ENCODE data around the gene KCNT2. TPM values are rescaled to one million over a fixed set of nuclear protein-coding genes. Genes with fewer than 3 reads are reported as not detected.

KCNT2 gene
- polyA plus RNA-seq, 2 of the 4 experiments (the other 2 are of a cell fraction), result 0.14 to 1.7 TPM

- 3% methylated on average over 1 of the region's 1 CpG for WGBS (ENCODE audit: missing lambda C conversion rate)
- no peak for FAIRE-seq
- CTCF ChIA-PET, result interaction anchor here (1.3 to 2.1 kb wide), 2 partner anchors 32 to 128 kb away, joined by 4 to 7 read pairs; no protein-coding TSS in a partner anchor
Observed at GRCh38 chr1:196180847-196181593, 427.2 kb downstream of the KCNT2 start.

GRCh38 chr1:196178083-196178635 lies 430.1 kb downstream of the KCNT2 start:
- FAIRE-seq, result no peak

More at GRCh38 chr1:196180847-196181593, 427.2 kb downstream of the KCNT2 start:
- Histone ChIP-seq H3K4me2 (peak overlapping the region; percentile 69), H3K9me3 (no peaks in the 10 kb centered on the region), H3K4me1 (peaks cover 16% of the 10 kb centered on the region), H3K27ac (peak overlapping the region; percentile 75 to 88), H3K4me3 (no peak overlapping the region)
- ATAC-seq (peak; percentile 96 to 99), DNase-seq (ENCODE audit: low read depth in 1 of 2, low spot score in 1 of 2) (peak; percentile 13 to 86)
- TF ChIP-seq, protein P1, sequence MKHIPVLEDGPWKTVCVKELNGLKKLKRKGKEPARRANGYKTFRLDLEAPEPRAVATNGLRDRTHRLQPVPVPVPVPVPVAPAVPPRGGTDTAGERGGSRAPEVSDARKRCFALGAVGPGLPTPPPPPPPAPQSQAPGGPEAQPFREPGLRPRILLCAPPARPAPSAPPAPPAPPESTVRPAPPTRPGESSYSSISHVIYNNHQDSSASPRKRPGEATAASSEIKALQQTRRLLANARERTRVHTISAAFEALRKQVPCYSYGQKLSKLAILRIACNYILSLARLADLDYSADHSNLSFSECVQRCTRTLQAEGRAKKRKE (CRISPR knock-in tag; IDR thresholded peaks at IDR 0.05; ENCODE audit: low read depth), result no peak
- peak; percentile 76; the same call in 1 of the 2 replicates for TF ChIP-seq HOXB5 (CRISPR knock-in tag; IDR thresholded peaks at IDR 0.05)
- no peak for TF ChIP-seq FOXS1 (CRISPR knock-in tag; IDR thresholded peaks at IDR 0.05)
- TF ChIP-seq RCOR1 (IDR thresholded peaks at IDR 0.05; ENCODE audit: low read depth, low read length), result no peak
- no peak for TF ChIP-seq FOSB (CRISPR knock-in tag; IDR thresholded peaks at IDR 0.05)
- no peak for TF ChIP-seq CHD2 (IDR thresholded peaks at IDR 0.05; ENCODE audit: low read length, partially characterized antibody)
- 0 out of 2 replicates have a peak, but pooled peaks have one; percentile 45 for TF ChIP-seq E2F6 (IDR thresholded peaks at IDR 0.05; ENCODE audit: borderline replicate concordance, low read depth)
- TF ChIP-seq CEBPB (IDR thresholded peaks at IDR 0.05), result peak; percentile 52 to 72
- no peak for TF ChIP-seq ZNF302 (CRISPR knock-in tag; IDR thresholded peaks at IDR 0.05)
- no peak for TF ChIP-seq RFX5 (IDR thresholded peaks at IDR 0.05)
- TF ChIP-seq JUN (IDR thresholded peaks at IDR 0.05), result peak; percentile 63; a peak in 4 of 5 replicates
- TF ChIP-seq GATA3 (IDR thresholded peaks at IDR 0.05; ENCODE audit: borderline replicate concordance), result peak; percentile 39; the same call in 1 of the 2 replicates
- TF ChIP-seq HDAC2 (IDR thresholded peaks at IDR 0.05), result no peak
- TF ChIP-seq HES2 (IDR thresholded peaks at IDR 0.05), result no peak
- TF ChIP-seq MAX (IDR thresholded peaks at IDR 0.05), result peak; percentile 65
- TF ChIP-seq EP300 (IDR thresholded peaks at IDR 0.05), result peak in 1 of 2 experiments; percentile 57; a peak in 2 of 5 replicates
- peak; percentile 85 for TF ChIP-seq FOSL2 (IDR thresholded peaks at IDR 0.05)
- peak; percentile 89 for TF ChIP-seq FOSL2 (CRISPR knock-in tag; IDR thresholded peaks at IDR 0.05)
- peak; percentile 87 for TF ChIP-seq JUNB (IDR thresholded peaks at IDR 0.05)
- TF ChIP-seq MAZ (IDR thresholded peaks at IDR 0.05; ENCODE audit: borderline replicate concordance, low read depth, low read length), result no peak
- TF ChIP-seq POLR2AphosphoS2 (conservative IDR thresholded peaks at IDR 0.05; ENCODE audit: low read length), result no peak
- no peak for TF ChIP-seq PHF8 (IDR thresholded peaks at IDR 0.05; ENCODE audit: borderline replicate concordance, low read depth)
- no peak for TF ChIP-seq RNF2 (IDR thresholded peaks at IDR 0.05; ENCODE audit: borderline replicate concordance, low read depth)
- POLR2A ChIA-PET, result no interaction called here

More at GRCh38 chr1:196178083-196178635, 430.1 kb downstream of the KCNT2 start:
- ATAC-seq, result no peak
- WGBS (ENCODE audit: missing lambda C conversion rate), result 80% methylated on average over 3 of the region's 3 CpGs
- no peak overlapping the region for H3K4me3 ChIP-seq
- POLR2A ChIA-PET, result no interaction called here
- CTCF ChIA-PET, result no interaction called here
- H3K4me1 ChIP-seq, result peaks cover 16% of the 10 kb centered on the region
- no peaks in the 10 kb centered on the region for H3K9me3 ChIP-seq
- no peak overlapping the region for H3K4me2 ChIP-seq
- H3K27ac ChIP-seq, result no peak overlapping the region
- no peak for DNase-seq (ENCODE audit: low read depth in 1 of 2, low spot score in 1 of 2)
- TF ChIP-seq RNF2 (IDR thresholded peaks at IDR 0.05; ENCODE audit: borderline replicate concordance, low read depth) (no peak), SMC3 (IDR thresholded peaks at IDR 0.05) (no peak), POLR2A (IDR thresholded peaks at IDR 0.05; ENCODE audit: low read length) (no peak), CTCF (IDR thresholded peaks at IDR 0.05) (no peak), JUN (IDR thresholded peaks at IDR 0.05) (no peak), EP300 (IDR thresholded peaks at IDR 0.05) (no peak), RFX5 (IDR thresholded peaks at IDR 0.05) (no peak), ZNF302 (CRISPR knock-in tag; IDR thresholded peaks at IDR 0.05) (no peak), HOXA7 (CRISPR knock-in tag; IDR thresholded peaks at IDR 0.05) (no peak), POLR2AphosphoS2 (conservative IDR thresholded peaks at IDR 0.05; ENCODE audit: low read length) (no peak), RARB (CRISPR knock-in tag; IDR thresholded peaks at IDR 0.05) (no peak), PHF8 (IDR thresholded peaks at IDR 0.05; ENCODE audit: borderline replicate concordance, low read depth) (no peak), TFCP2L1 (CRISPR knock-in tag; IDR thresholded peaks at IDR 0.05) (no peak), KDM1A (IDR thresholded peaks at IDR 0.05; ENCODE audit: low read depth) (no peak), E2F6 (IDR thresholded peaks at IDR 0.05; ENCODE audit: borderline replicate concordance, low read depth) (no peak)

Data from A549 (cell line).